Measurements from ENCODE around the gene SH3PXD2A. TPM values are rescaled to one million over a fixed set of nuclear protein-coding genes. Genes with fewer than 3 reads are reported as not detected.

Gene SH3PXD2A
- total RNA-seq, 2 experiments from 2014 or later, result 6.9 to 7.0 TPM

GRCh38 chr10:103882285-103883007, 27.1 kb upstream of the SH3PXD2A start:
- H3K4me3 Mint-ChIP-seq, result no peak overlapping the region

GRCh38 chr10:103881416-103882284, 26.3 kb upstream of the SH3PXD2A start:
- CTCF ChIA-PET, result interaction anchor here (1.4 kb wide), 1 partner anchor 169 kb away, joined by 3 read pairs; no protein-coding TSS in a partner anchor
- H3K36me3 Mint-ChIP-seq (ENCODE audit: low read depth), result peaks cover 96% of the 10 kb centered on the region
- no peaks in the 10 kb centered on the region for H3K27me3 Mint-ChIP-seq

More at GRCh38 chr10:103882285-103883007, 27.1 kb upstream of the SH3PXD2A start:
- H3K4me1 ChIP-seq (ENCODE audit: insufficient read depth, low read length), result peaks cover 10% of the 10 kb centered on the region
- Mint-ChIP-seq H3K36me3 (ENCODE audit: low read depth) (peaks cover 98% of the 10 kb centered on the region), H3K27ac (no peak overlapping the region), H3K27me3 (no peaks in the 10 kb centered on the region), H3K9me3 (no peaks in the 10 kb centered on the region), H3K4me1 (ENCODE audit: low read depth) (no peaks in the 10 kb centered on the region)
- POLR2A ChIA-PET, result no interaction called here
- H3K36me3 ChIP-seq (ENCODE audit: insufficient read depth, low read length), result peaks cover 91% of the 10 kb centered on the region
- H3K27me3 ChIP-seq (ENCODE audit: control insufficient read depth in 1 of 2, insufficient read depth in 2 of 2, low read length in 2 of 2), result no peaks in the 10 kb centered on the region
- DNase-seq, result no peak
- intact Hi-C loops (cut with DNase I, micrococcal nuclease), result loop anchor here in 1 of 2 experiments (10.0 kb wide), 1 partner anchor 142 kb away; no protein-coding TSS in a partner anchor
- H3K9me3 ChIP-seq (ENCODE audit: control insufficient read depth in 1 of 2, insufficient read depth in 1 of 2, low read length in 2 of 2), result no peaks in the 10 kb centered on the region
- ATAC-seq (ENCODE audit: poor library complexity), result no peak
- no peak overlapping the region for H3K4me3 ChIP-seq (ENCODE audit: low read length)
- TF ChIP-seq CTCF (IDR thresholded peaks at IDR 0.05), result no peak
- CTCF ChIA-PET, result interaction anchor here (1.4 kb wide), 1 partner anchor 170 kb away, joined by 3 read pairs; no protein-coding TSS in a partner anchor
- H3K27ac ChIP-seq (ENCODE audit: low read depth in 1 of 2, low read length in 2 of 2), result no peak overlapping the region

More at GRCh38 chr10:103881416-103882284, 26.3 kb upstream of the SH3PXD2A start:
- no peak for TF ChIP-seq CTCF (IDR thresholded peaks at IDR 0.05)
- Mint-ChIP-seq H3K27ac (no peak overlapping the region), H3K4me3 (no peak overlapping the region), H3K9me3 (no peaks in the 10 kb centered on the region), H3K4me1 (ENCODE audit: low read depth) (no peaks in the 10 kb centered on the region)
- Histone ChIP-seq H3K36me3 (ENCODE audit: insufficient read depth, low read length) (peaks cover 89% of the 10 kb centered on the region), H3K4me1 (ENCODE audit: insufficient read depth, low read length) (peaks cover 10% of the 10 kb centered on the region), H3K27ac (ENCODE audit: low read depth in 1 of 2, low read length in 2 of 2) (no peak overlapping the region), H3K27me3 (ENCODE audit: control insufficient read depth in 1 of 2, insufficient read depth in 2 of 2, low read length in 2 of 2) (no peaks in the 10 kb centered on the region), H3K9me3 (ENCODE audit: control insufficient read depth in 1 of 2, insufficient read depth in 1 of 2, low read length in 2 of 2) (no peaks in the 10 kb centered on the region), H3K4me3 (ENCODE audit: low read length) (no peak overlapping the region)
- DNase-seq (no peak), ATAC-seq (ENCODE audit: poor library complexity) (no peak)
- POLR2A ChIA-PET, result no interaction called here
- intact Hi-C loops (cut with DNase I, micrococcal nuclease), result loop anchor here in 1 of 2 experiments (10.0 kb wide), 1 partner anchor 143 kb away; no protein-coding TSS in a partner anchor
